ENCODE results near the gene TMEM9B.

DNA sequence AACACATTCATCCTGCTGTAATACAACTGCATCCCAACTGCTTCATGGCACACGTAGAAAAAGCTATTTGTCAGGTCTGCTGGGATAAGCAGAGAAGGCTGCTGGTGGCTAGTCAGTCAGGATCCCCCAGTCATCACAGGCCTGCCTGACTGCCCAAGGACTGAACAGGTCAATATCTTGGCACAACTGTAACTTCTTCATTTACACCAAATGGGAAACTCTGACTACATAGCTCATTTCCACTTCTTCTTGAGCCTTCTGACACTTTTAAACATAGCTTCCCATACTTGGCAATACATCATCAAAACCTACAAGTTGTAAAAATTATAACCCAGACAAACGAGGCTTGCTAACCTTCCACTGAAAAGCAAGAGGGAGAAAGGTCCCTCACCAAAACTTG, 2.8 kb downstream of the TMEM9B start:
- TF ChIP-seq, protein P1, sequence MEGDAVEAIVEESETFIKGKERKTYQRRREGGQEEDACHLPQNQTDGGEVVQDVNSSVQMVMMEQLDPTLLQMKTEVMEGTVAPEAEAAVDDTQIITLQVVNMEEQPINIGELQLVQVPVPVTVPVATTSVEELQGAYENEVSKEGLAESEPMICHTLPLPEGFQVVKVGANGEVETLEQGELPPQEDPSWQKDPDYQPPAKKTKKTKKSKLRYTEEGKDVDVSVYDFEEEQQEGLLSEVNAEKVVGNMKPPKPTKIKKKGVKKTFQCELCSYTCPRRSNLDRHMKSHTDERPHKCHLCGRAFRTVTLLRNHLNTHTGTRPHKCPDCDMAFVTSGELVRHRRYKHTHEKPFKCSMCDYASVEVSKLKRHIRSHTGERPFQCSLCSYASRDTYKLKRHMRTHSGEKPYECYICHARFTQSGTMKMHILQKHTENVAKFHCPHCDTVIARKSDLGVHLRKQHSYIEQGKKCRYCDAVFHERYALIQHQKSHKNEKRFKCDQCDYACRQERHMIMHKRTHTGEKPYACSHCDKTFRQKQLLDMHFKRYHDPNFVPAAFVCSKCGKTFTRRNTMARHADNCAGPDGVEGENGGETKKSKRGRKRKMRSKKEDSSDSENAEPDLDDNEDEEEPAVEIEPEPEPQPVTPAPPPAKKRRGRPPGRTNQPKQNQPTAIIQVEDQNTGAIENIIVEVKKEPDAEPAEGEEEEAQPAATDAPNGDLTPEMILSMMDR (IDR thresholded peaks at IDR 0.05), result no peak
- TF ChIP-seq POLR2A (IDR thresholded peaks at IDR 0.05), result no peak
